Epithelial cell of prostate (primary cell): ENCODE data around the gene PLEK.

Source experiments
- DNase-seq: peaks from one replicate; pipeline ENCODE4 v3.0.0-alpha.2; 2011; ENCODE audit warnings: low read depth, low spot score
- H3K27ac ChIP-seq: fragments of 450-650 bp; 2 replicates; pipeline ENCODE4 v1.5.1; 2017; ENCODE audit warnings: mild to moderate bottlenecking

The PLEK gene

DNA sequence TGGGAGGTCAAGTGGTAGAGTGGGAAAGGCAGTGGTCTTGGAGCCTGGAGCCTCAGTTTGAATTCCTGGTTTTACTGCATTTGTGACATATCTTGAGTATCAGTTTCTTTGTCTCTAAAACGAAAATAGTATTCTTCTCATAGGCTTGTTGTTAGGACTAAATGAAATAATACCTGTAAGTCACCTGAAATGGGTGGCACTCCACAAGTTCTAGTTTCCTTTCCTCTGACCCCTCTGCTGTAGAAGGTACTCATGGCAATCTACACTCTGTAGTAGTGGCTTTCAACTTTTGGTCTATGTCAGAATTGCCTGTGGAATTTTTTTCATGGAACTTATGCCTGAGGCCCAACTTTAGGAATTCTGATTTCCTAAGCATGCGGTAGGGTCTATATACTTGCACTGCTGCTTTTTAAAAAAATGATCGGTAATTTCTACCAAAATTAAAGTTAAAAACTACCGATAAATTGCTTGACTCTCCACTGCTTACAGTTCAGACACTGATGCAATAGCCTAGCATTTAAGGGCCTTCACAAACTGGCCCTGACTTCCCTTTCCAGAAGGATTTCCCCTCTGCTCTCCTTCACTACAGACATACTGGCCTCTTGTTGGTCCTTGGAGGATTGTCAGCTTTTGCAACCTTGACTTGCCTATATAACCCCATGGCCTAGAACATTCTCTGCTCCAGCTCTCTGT, 47.2 kb downstream of the PLEK start:
- no peak for DNase-seq
- H3K27ac ChIP-seq, result no peak overlapping the region

GRCh38 chr2:68413466-68413865, 48.4 kb downstream of the PLEK start:
- no peak for DNase-seq
- H3K27ac ChIP-seq, result no peak overlapping the region

GRCh38 chr2:68414452-68414851, 49.4 kb downstream of the PLEK start:
- no peak overlapping the region for H3K27ac ChIP-seq
- DNase-seq, result no peak

- H3K27ac ChIP-seq, result no peak overlapping the region
- no peak for DNase-seq
These were observed 49.8 kb downstream of the PLEK start for GRCh38 chr2:68414876-68415275.

DNA sequence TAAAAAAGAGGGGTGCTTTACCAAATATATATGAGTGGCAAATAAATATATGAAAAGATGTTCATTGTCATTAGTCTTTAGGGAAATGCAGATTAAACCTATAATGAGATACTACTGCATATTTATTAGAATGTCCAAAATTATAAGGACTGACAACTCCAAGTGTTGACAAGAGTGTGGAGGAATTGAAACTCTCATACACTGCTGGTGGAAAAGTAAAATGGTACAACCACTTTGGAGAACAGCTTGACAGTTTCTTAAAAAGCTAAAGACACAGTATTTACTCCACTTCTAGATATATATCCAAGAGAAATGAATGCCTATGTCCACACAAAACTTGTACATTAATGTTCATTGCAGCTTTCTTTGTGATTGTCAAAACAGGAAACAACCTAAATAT, 50.4 kb downstream of the PLEK start:
- no peak overlapping the region for H3K27ac ChIP-seq
- DNase-seq, result no peak

DNA sequence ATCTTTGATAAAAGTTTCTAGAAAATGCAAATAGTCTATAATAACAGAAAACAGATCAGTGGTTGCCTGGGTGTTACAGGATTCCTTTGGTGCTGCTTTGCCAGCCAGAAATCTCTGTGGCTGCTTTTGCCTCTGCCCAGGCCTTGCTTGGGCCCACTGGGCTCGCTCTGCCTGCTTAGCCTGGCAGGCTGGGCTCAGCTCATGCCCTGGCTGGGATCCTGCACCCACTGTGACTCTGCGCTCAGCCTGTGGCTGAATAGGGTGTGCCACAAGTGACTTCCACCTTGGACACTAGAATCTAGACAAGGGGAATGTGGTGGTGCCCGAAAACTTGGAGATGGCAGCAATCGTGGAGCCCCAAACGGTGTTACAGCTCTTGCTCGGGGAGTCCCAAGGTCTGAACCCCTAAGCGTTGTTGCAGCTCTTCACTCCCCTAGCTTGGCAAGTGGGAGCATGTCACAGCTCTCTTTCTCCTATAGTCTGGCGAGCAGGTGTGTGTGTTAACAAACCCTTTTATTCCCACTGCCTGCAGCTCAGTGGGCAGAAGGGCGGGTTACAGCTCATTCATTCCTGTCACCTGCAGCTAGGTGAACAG, 51.1 kb downstream of the PLEK start:
- DNase-seq, result no peak
- H3K27ac ChIP-seq, result no peak overlapping the region

GRCh38 chr2:68417926-68418325, 52.8 kb downstream of the PLEK start:
- no peak for DNase-seq
- H3K27ac ChIP-seq, result no peak overlapping the region

DNA sequence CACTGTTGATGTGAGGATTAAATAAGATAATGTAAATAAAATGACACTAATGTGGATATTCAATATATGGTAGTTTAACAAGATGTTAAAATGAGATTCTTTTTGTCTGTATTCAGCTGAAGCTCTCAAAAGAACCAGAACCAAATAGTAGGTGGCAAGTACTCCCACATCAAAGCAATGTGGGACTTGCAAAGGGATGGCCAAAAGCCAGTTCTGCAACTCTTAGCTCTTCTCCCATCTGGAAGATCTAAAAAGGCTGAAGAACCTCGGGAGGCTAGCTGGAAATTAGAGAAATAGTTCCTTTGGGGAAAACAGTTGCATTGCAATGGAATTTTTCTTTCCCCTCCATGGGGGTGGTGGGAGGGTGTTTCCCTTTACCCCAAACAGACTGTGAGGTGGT, 53.3 kb downstream of the PLEK start:
- no peak overlapping the region for H3K27ac ChIP-seq
- no peak for DNase-seq

- H3K27ac ChIP-seq, result no peak overlapping the region
These were observed 53.8 kb downstream of the PLEK start for GRCh38 chr2:68418855-68419254.

DNA sequence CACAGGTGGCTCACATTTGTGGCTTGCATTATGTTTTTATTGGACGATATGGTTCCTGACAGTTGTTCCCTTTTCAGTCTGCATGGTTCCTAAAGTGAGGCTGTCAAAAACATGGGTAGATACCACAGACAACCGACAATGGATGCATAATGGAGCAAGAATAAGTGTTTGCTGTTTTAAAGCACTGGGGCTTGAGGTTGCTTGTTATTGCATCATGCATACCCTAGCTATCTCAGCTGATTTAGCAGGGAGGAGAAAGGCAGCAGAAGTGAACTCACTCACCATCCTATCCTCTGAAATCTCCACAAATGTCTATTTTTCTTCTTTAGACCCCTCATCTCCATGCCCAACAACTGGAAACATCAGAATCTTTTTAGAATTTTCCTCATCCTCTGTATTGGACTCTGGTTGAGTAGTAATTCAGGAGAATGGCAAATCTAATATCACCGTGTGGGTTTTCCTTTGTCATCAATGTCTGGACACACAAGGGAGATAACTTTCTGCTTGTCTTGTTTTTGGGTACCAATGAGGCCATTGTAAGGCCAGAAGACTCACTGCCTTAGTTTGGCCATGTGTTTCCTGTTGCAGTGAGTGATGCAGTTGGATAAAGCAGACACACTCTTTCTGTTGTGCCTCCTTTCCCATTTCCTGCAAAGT, 55.3 kb downstream of the PLEK start:
- no peak for DNase-seq
- H3K27ac ChIP-seq, result no peak overlapping the region

More at GRCh38 chr2:68418855-68419254, 53.8 kb downstream of the PLEK start:
- no peak for DNase-seq

- DNase-seq, result no peak
- no peak overlapping the region for H3K27ac ChIP-seq
These were observed 59.0 kb downstream of the PLEK start for GRCh38 chr2:68423966-68424650.

- no peak for DNase-seq
- H3K27ac ChIP-seq, result no peak overlapping the region
These were observed 60.4 kb downstream of the PLEK start for GRCh38 chr2:68425503-68425902.

GRCh38 chr2:68426446-68426845, 61.4 kb downstream of the PLEK start:
- peak overlapping the region; percentile 61 for H3K27ac ChIP-seq
- DNase-seq, result no peak

DNA sequence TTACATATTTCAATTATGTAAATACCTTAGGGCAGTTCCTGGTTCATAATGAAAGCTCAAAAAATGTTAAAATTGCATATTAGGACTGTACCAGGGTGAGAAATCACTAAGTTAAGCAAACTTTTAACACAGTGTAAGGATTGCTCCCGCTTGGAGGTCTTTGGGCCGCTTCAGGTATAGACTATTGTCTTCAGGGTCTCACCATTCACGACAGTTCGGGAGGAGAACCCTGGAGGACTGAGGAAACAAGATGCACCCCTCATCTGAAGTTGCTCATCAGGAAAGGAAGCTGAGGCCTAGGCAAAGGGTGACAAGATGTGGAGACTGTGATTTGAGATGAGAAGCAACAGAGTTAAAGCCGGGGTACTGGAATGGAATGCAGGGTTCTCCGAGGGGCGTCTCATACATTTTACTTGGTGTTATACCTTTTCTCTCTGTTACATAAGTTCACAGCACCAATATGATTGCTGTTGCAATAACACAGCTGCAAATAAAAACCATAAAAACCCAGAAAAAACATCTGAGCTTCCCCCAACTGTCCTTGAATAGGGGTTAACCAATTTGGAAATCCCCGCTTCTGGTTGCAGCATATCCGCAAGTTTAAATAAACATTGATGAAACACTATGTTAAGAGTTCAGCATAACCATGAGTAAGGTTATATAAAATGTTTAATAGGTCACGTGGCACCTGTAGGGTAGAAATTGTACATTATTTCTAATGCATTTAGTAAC, 61.9 kb downstream of the PLEK start:
- H3K27ac ChIP-seq, result peak overlapping the region; percentile 61
- no peak for DNase-seq

- peak overlapping the region; percentile 61 for H3K27ac ChIP-seq
- DNase-seq, result no peak
These were observed 63.0 kb downstream of the PLEK start for GRCh38 chr2:68428126-68428525.

DNA sequence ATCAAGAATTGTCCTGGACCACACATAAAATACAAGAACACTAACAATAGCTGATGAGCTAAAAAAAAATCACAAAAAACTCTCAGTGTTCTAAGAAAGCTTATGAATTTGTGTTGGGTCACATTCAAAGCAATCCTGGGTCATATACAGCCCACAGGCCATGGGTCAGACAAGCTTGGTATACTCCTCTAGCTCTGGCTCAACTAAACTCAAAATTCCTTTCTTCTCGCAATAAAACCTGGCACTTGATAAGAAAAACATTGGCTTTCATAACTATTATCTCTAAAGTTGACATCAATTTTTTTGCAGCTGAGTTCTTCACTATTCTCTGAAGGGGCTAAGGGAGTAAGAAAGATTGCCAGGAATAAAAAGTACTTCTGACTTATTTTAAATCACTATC, 63.7 kb downstream of the PLEK start:
- DNase-seq, result no peak
- peak overlapping the region; percentile 61 for H3K27ac ChIP-seq

DNA sequence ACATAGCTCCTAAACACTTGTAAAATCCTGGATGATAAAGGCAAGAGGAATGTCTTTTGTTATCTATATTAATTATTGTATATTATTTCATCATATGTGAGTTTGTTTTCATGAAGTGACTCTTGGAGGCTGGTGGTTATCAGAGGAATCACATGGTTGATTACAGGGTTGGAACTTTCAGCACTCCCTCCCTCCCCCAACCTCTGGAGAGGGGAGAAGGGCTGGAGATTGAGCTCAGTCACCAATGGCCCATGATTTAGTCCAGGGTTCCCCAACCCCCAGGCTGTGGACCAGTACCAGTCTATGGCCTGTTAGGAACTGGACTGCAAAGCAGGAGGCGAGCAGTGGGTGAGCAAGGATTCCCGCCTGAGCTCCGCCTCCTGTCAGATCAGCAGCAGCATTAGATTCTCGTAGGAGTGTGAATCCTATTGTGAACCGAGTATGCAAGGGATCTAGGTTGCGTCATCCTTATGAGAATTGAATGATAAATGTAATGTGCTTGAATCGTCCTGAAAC, 64.3 kb downstream of the PLEK start:
- H3K27ac ChIP-seq, result peak overlapping the region; percentile 61
- DNase-seq, result no peak

DNA sequence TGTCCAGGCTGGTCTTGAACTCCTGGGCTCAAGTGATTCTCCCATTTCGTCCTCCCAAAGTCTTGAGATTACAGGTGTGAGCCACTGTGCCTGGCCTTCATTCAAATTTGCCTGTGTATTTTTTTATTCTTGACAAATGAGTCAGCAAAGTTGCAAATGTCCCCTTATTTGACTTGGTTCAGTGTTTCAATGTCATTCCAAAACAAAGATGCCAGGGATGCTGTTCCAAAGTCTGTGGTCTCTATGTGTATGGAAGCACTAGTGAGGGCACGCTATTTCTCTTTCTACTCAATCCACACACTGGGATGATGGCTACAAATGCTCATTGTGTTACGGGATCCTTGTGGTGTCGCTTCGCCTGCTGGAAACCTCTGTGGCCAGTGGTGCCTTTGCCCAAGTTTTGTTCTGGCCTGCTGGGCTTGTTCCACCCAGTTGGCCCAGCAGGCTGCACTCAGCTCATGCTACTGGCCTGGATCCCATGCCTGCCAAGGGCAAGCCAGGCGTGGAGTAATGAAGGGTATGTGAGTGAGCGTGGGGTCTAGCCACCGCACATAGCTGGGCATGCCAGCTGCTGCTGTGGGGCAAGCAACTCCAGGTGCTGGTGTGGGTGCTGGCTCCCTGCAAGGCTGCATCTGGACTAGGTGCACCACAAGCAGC, 66.4 kb downstream of the PLEK start:
- DNase-seq, result no peak

GRCh38 chr2:68432696-68433658, 67.9 kb downstream of the PLEK start:
- no peak for DNase-seq

More for the DNA sequence above, 66.4 kb downstream of the PLEK start:
- H3K27ac ChIP-seq, result no peak overlapping the region

More at GRCh38 chr2:68432696-68433658, 67.9 kb downstream of the PLEK start:
- no peak overlapping the region for H3K27ac ChIP-seq
